Esophagus (tissue), 2 donors: ENCODE results near the gene GRB10. TPM values are rescaled to one million over a fixed set of nuclear protein-coding genes. Genes with fewer than 3 reads are reported as not detected.

Experiments used
- H3K27ac ChIP-seq, 2 donors: one replicate each; pipeline ENCODE4 v1.5.1; 2013; ENCODE audit warnings: low read depth in 2 of 2, mild to moderate bottlenecking in 2 of 2, inconsistent platforms in 1 of 2, low read length in 1 of 2, moderate library complexity in 1 of 2
- H3K27me3 ChIP-seq, 2 donors: one replicate each; pipeline ENCODE4 v1.6.1; 2013; ENCODE audit warnings: low read length in 2 of 2, control low read depth in 1 of 2, mild to moderate bottlenecking in 1 of 2; ENCODE audit not compliant: insufficient read depth in 2 of 2, control insufficient read depth in 1 of 2
- H3K36me3 ChIP-seq, 2 donors: one replicate each; pipeline ENCODE4 v1.6.1; 2013; ENCODE audit warnings: low read length in 1 of 2; ENCODE audit not compliant: control insufficient read depth in 2 of 2, insufficient read depth in 2 of 2
- H3K4me1 ChIP-seq, 2 donors: one replicate each; pipeline ENCODE4 v1.6.1; 2013; ENCODE audit warnings: low read length in 1 of 2; ENCODE audit not compliant: control insufficient read depth in 2 of 2, insufficient read depth in 2 of 2
- H3K4me3 ChIP-seq, 2 donors: one replicate each; pipeline ENCODE4 v1.5.1; 2013; ENCODE audit warnings: low read length in 2 of 2, mild to moderate bottlenecking in 2 of 2, low read depth in 1 of 2, moderate library complexity in 1 of 2
- H3K9me3 ChIP-seq, 2 donors: one replicate each; pipeline ENCODE4 v1.6.1; 2013; ENCODE audit warnings: mild to moderate bottlenecking in 2 of 2, low read depth in 1 of 2, low read length in 1 of 2, moderate library complexity in 1 of 2; ENCODE audit not compliant: control insufficient read depth in 2 of 2, insufficient read depth in 1 of 2
- WGBS, 2 donors: extraction: QIAGEN DNeasy Blood & Tissue Kit; methylation state at CpG; one replicate each; pipeline ENCODE4 v1.1.7; 2013; 5-methylcytosine and 5-hydroxymethylcytosine counted together
- polyA plus RNA-seq, 2 donors: library from polyadenylated mRNA; stranded (reverse); fragments of 200-250 nt; gene quantifications; one replicate each; pipeline ENCODE4 v1.2.3, GENCODE V29; 2013
- donor health status: healthy with polysubstance abuse.
- donor health status: Bipolar disorder and iron deficiency.

GRB10 gene
- polyA plus RNA-seq, 2 donors = 4.0 to 5.0 TPM

DNA sequence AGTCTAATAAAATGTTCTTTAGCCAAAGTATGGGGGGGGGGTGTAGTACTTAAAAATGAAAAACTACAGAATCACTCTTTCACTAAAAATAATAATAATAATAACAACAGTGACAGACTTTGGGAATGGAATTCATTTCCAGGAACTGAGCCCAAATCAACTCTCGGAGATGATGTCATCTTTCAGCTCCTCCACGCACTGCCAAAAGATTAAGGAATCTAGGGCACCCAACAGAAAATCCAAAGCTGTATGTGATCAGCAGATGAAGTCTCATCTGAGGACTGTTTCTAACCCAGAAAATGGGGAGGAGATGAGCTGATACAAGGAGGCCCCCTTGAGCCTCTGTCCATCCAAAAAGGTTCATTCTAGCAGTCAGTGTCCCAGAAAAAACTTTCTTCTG, 54.5 kb downstream of the GRB10 start:
- Histone ChIP-seq H3K9me3 (no peaks in the 10 kb centered on the region), H3K36me3 (no peaks in the 10 kb centered on the region), H3K4me1 (no peaks in the 10 kb centered on the region), H3K27me3 (no peaks in the 10 kb centered on the region), H3K27ac (no peak overlapping the region), H3K4me3 (no peak overlapping the region)
- 26 to 47% methylated on average over 2 of the region's 2 CpGs for WGBS, 2 donors

DNA sequence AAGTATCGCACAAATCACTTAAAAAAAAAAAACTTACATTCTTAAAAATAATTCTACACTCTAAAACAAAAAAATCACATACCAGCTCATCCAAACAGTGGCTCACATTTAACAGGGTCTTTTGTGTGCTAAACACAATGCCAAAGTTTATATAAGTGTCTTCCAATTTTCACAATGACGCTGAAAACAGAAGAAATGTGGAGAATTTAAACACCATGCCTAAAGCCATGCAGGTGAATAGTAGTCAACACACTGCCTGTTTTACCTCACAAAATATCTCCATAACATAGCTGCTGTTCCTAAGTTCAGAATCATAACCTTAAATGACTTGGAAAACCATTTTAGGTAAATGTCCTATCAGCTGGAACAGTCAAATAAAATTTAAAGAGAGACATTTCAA, 55.0 kb downstream of the GRB10 start:
- 72 to 77% methylated on average over 2 of the region's 2 CpGs for WGBS, 2 donors

DNA sequence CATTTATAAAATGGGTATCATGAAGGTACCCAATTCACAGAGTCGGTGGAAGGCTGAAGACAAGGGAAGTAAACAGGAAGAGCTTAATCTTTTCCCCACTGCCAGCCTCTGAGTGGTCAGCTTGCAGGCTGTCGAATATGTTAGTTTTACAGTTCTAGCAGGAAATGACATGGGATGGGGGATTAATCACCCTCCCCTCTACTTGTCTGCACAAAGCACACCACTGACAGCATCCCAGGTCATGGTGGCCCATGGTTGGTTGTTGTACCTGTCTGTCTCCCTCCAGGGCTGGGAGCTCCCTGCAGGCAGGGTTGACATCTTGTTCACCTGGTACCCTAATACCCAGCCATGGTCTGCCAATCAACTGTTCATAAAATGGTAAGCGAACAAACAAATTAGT, 55.6 kb downstream of the GRB10 start:
- no peaks in the 10 kb centered on the region for H3K9me3 ChIP-seq
- H3K36me3 ChIP-seq = no peaks in the 10 kb centered on the region
- H3K27me3 ChIP-seq = no peaks in the 10 kb centered on the region
- H3K4me3 ChIP-seq = no peak overlapping the region
- no peaks in the 10 kb centered on the region for H3K4me1 ChIP-seq
- no peak overlapping the region for H3K27ac ChIP-seq
- WGBS, 2 donors = 76 to 77% methylated on average over 3 of the region's 3 CpGs

More for the DNA sequence above, 55.0 kb downstream of the GRB10 start:
- H3K9me3 ChIP-seq = no peaks in the 10 kb centered on the region
- H3K36me3 ChIP-seq = no peaks in the 10 kb centered on the region
- no peaks in the 10 kb centered on the region for H3K27me3 ChIP-seq
- no peaks in the 10 kb centered on the region for H3K4me1 ChIP-seq
- H3K4me3 ChIP-seq = no peak overlapping the region
- no peak overlapping the region for H3K27ac ChIP-seq

DNA sequence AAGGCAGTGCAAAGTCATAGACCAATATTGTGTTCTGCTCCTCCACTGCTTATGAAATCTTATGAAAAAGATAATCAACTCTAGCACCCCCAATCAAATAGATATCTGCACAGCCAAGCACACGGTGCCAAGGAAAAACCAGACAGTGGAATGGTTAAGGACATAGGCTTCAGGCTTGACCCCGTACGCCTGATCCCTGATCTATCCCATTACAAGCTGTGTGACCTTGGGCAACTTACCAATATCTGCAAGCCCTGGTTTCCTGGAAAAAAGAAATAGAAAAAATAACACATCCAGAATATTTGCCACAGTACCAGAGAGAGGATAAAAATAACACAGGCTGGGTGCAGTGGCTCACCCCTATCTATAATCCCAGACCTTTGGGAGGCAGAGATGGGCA, 56.9 kb downstream of the GRB10 start:
- H3K4me1 ChIP-seq = peaks cover 0 to 7% of the 10 kb centered on the region in 2 donors

DNA sequence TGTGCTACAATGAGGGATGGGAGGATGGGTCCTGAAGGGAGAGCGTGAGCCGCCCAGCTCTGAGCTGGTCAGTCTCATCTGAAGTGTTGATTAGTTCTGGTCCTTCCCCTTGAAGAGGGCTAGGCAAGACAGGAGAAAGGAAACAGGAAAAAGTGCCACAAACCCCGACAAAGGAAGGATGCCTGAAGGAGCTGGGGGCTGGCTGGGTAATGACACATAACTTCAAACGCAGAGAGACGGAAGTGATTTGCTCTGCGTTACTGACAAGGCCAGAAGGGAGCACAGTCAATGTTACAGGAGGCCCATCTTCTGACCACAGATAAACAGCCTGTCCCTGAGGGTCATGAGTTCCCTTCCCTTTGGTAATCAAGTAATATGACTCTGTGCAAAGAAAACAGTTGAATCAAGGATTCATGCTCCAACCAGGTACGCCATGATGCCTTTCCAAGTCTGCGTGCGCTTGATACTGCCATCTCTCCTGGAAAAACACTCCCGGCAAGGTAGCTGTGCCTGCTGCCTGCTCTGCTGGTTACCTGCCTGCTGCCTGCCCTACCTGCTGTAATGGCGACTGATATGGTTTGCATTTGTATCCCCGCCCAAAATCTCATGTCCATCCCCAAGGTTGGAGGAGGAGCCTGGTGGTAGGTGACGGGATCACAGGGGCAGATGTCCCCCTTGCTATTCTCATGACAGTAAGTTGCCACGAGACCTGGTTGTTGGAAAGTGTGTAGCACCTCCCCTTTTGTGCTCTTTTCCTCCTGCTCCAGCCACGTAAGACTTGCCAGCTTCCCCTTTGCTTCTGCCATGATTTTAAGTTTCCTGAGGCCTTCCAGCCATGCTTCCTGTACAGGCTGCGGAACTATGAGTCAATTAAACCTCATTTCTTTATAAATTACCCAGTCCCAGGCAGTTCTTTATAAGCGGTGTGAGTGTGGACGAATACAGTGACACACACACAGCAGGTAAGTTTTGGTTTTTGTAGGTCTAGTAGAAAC, 57.9 kb downstream of the GRB10 start:
- 86 to 87% methylated on average over 18 of the region's 18 CpGs for WGBS, 2 donors

More for the DNA sequence above, 56.9 kb downstream of the GRB10 start:
- H3K27ac ChIP-seq = no peak overlapping the region
- no peaks in the 10 kb centered on the region for H3K9me3 ChIP-seq
- no peak overlapping the region for H3K4me3 ChIP-seq
- no peaks in the 10 kb centered on the region for H3K36me3 ChIP-seq
- H3K27me3 ChIP-seq = no peaks in the 10 kb centered on the region
- 75 to 84% methylated on average over 3 of the region's 3 CpGs for WGBS, 2 donors

DNA sequence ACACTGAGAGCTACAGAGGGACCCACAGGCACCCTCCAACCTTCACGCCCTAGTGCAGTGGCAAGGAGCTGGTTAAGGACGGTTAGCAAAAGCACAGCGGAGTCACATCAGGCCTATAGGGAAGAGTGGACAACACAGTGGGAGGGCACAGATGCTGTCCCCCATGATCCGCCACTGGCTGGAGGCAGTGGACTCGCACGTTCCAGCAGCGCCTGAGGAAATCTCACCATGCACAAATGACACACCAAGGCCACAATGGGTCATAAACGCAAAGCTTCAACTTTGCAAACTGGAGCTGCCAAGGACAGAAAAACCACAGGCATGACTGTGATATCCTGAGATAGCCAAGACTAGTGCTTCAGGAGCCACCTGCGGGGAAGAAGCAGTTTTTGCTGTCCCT, 58.8 kb downstream of the GRB10 start:
- H3K9me3 ChIP-seq = no peaks in the 10 kb centered on the region
- peaks cover 0 to 7% of the 10 kb centered on the region in 2 donors for H3K4me1 ChIP-seq
- H3K36me3 ChIP-seq = no peaks in the 10 kb centered on the region
- 88 to 95% methylated on average over 9 of the region's 9 CpGs for WGBS, 2 donors
- H3K27me3 ChIP-seq = no peaks in the 10 kb centered on the region
- H3K4me3 ChIP-seq = no peak overlapping the region
- no peak overlapping the region for H3K27ac ChIP-seq

More for the DNA sequence above, 57.9 kb downstream of the GRB10 start:
- Histone ChIP-seq H3K36me3 (no peaks in the 10 kb centered on the region), H3K4me3 (no peak overlapping the region), H3K27ac (peak overlapping the region in 1 of 2 donors; percentile 19), H3K27me3 (no peaks in the 10 kb centered on the region), H3K9me3 (no peaks in the 10 kb centered on the region), H3K4me1 (peaks cover 0 to 7% of the 10 kb centered on the region in 2 donors)

DNA sequence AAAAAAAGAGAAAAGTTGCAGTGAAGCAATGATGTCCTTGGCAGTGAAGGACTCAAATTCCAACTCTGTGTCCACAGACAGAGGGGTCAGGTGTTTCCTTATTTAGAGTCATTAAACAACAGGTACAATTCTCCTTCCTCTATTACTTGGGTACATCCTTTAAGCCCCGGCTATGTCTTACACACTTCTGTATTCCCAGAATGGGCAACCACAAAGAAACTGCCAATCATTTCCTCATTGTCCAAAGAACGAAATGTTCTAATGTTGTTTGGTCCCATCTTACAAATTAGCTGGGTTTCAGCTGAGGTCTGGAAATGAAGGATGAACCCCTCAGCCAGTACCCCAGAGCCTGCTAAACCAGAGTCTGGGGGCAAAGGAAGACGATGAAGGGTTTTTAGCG, 59.5 kb downstream of the GRB10 start:
- H3K9me3 ChIP-seq = no peaks in the 10 kb centered on the region
- no peak overlapping the region for H3K4me3 ChIP-seq
- H3K4me1 ChIP-seq = peaks cover 0 to 7% of the 10 kb centered on the region in 2 donors
- no peaks in the 10 kb centered on the region for H3K36me3 ChIP-seq
- no peak overlapping the region for H3K27ac ChIP-seq
- H3K27me3 ChIP-seq = no peaks in the 10 kb centered on the region
- 89 to 94% methylated on average over 4 of the region's 4 CpGs for WGBS, 2 donors

DNA sequence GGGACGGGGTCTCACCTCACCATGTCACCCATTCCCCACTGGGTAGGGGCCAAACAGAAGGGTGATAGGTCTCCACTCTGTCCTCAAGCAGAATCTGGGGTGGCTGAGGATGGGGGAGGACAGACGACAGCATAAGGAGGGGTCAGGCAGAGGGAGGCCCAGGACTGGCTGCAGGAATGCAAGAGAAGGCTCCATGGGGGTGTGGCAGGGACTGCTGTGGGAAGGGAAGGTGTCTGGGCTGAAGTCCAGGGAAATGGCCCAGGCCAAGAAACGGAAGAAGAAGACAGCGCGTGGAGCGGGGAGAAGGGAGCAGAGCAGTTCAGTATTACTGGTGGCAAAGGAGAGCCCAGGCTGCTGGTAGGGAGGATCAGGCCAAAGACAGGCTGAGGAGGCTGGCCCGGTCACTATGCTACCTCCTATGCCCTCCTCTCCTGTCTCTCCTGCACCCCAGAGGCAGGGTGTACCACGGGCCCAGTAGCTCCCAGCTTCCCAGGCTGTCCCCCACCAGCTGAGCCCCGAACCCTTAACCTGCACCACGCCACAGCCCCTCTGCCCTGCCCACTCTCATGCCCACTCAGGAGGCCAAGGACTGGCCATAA, 60.9 kb downstream of the GRB10 start:
- no peaks in the 10 kb centered on the region for H3K27me3 ChIP-seq
- H3K4me3 ChIP-seq = no peak overlapping the region
- peaks cover 0 to 7% of the 10 kb centered on the region in 2 donors for H3K4me1 ChIP-seq
- 59 to 74% methylated on average over 8 to 10 of the region's 10 CpGs for WGBS, 2 donors
- no peak overlapping the region for H3K27ac ChIP-seq
- no peaks in the 10 kb centered on the region for H3K36me3 ChIP-seq
- H3K9me3 ChIP-seq = no peaks in the 10 kb centered on the region

DNA sequence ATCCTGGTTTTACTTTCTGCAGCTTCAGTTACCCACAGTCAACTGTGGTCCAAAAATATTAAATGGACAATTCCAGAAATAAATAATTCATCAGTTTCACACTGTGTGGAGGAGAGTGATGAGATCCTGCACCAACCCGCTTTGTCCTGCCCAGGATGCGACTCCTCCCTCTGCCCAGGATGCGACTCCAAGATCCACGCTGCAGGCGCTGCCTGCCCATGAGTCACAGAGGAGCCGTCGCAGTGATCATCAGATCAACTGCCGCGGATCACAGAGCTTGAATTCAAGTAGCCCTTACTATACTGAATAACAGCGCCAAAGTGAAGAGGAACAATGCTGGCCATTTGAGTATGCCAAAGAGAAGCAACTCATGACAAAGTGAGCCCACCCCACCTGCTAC, 61.5 kb downstream of the GRB10 start:
- H3K9me3 ChIP-seq = no peaks in the 10 kb centered on the region
- H3K27ac ChIP-seq = no peak overlapping the region
- no peaks in the 10 kb centered on the region for H3K27me3 ChIP-seq
- WGBS, 2 donors = 74 to 77% methylated on average over 10 of the region's 10 CpGs
- H3K36me3 ChIP-seq = no peaks in the 10 kb centered on the region
- H3K4me1 ChIP-seq = peaks cover 0 to 7% of the 10 kb centered on the region in 2 donors
- H3K4me3 ChIP-seq = no peak overlapping the region
